ENCODE results near the gene RAD17. TPM values are rescaled to one million over a fixed set of nuclear protein-coding genes. Genes with fewer than 3 reads are reported as not detected.

The RAD17 gene
- total and polyA plus RNA-seq, 2 donors (not counting 3 experiments of a cell fraction or from before 2014, with no cell fraction given): 10.1 to 18.4 TPM

GRCh38 chr5:69444127-69444754 is 74.6 kb downstream of the RAD17 start:
- no peak for FAIRE-seq
- intact Hi-C loops (cut with micrococcal nuclease) (no loop called here), dilution Hi-C loops (cut with MboI; ENCODE audit: extremely low pct_ligation_motif_present, low sequenced_read_pairs) (no loop called here)
- no peak overlapping the region for H3K4me3 ChIP-seq (replicated peaks in 1 of 3; ENCODE audit: insufficient read depth in 1 of 3, low read depth in 1 of 3, low read length in 3 of 3)
- H3K4me1 ChIP-seq (ENCODE audit: control insufficient read depth, extremely low read depth, insufficient read depth, low read length): no peaks in the 10 kb centered on the region
- no TSS peak for BruUV-seq (replicated peaks)
- TF ChIP-seq FOS (IDR thresholded peaks at IDR 0.05; ENCODE audit: borderline replicate concordance, insufficient read depth, low read length): no peak
- TF ChIP-seq GATA2 (IDR thresholded peaks at IDR 0.05; ENCODE audit: insufficient read depth, insufficient read length, low read depth, low read length): no peak
- TF ChIP-seq MYC (IDR thresholded peaks at IDR 0.05; ENCODE audit: low read depth, low read length): no peak
- no peak for TF ChIP-seq POLR2A (IDR thresholded peaks at IDR 0.05; ENCODE audit: low read depth, low read length)
- TF ChIP-seq EZH2 (IDR thresholded peaks at IDR 0.05; ENCODE audit: borderline replicate concordance, low read depth, low read length, severe bottlenecking): no peak
- no peak for TF ChIP-seq JUN (IDR thresholded peaks at IDR 0.05; ENCODE audit: borderline replicate concordance, insufficient read depth, insufficient read length, low read depth)
- TF ChIP-seq POLR2AphosphoS5 (IDR thresholded peaks at IDR 0.05; ENCODE audit: insufficient read depth, low read depth, low read length): no peak
- no peak for TF ChIP-seq CTCF (IDR thresholded peaks at IDR 0.05; ENCODE audit: extremely low read depth in 1 of 2, insufficient read depth in 1 of 2, low read depth in 1 of 2, low read length in 2 of 2)
- TF ChIP-seq MAX (IDR thresholded peaks at IDR 0.05; ENCODE audit: insufficient read depth, insufficient read length): no peak
- ChIA-PET POLR2A (no interaction called here), CTCF (no interaction called here)
- H3K27ac ChIP-seq (ENCODE audit: insufficient read depth, low read depth, low read length): no peak overlapping the region
- no peaks in the 10 kb centered on the region for H3K36me3 ChIP-seq (ENCODE audit: control insufficient read depth in 2 of 2, extremely low read depth in 1 of 2, insufficient read depth in 2 of 2, low read length in 2 of 2)
- no peaks in the 10 kb centered on the region for H4K20me1 ChIP-seq (replicated peaks; ENCODE audit: control insufficient read depth, extremely low read depth, insufficient read depth, low read length)
- no peaks in the 10 kb centered on the region for H3K27me3 ChIP-seq (ENCODE audit: control insufficient read depth in 2 of 2, insufficient read depth in 2 of 2, low read length in 2 of 2)
- DNase-seq (ENCODE audit: low read depth, low spot score): no peak
- no peak overlapping the region for H3K4me2 ChIP-seq (ENCODE audit: insufficient read depth, low read length)
- no peaks in the 10 kb centered on the region for H3K9me3 ChIP-seq (replicated peaks; ENCODE audit: control insufficient read depth, insufficient read depth, low read length)
- no peak overlapping the region for H2AFZ ChIP-seq (ENCODE audit: low read depth, low read length)
- H3K9me1 ChIP-seq (replicated peaks; ENCODE audit: control insufficient read depth, extremely low read depth, insufficient read depth, low read length): no peaks in the 10 kb centered on the region
- no peak overlapping the region for H3K9ac ChIP-seq (replicated peaks; ENCODE audit: extremely low read depth, insufficient read depth, low read length)
- H3K79me2 ChIP-seq (ENCODE audit: control insufficient read depth, insufficient read depth, low read length): no peaks in the 10 kb centered on the region

Measured in endothelial cell of umbilical vein (primary cell).